Fibroblast of villous mesenchyme (primary cell): ENCODE measurements around the gene TMEM184B. TPM values are rescaled to one million over a fixed set of nuclear protein-coding genes. Genes with fewer than 3 reads are reported as not detected.

Source experiments
- DNase-seq: peaks from one replicate; pipeline ENCODE4 v3.0.0-alpha.2; 2010; ENCODE audit warnings: low read depth
- H3K4me3 ChIP-seq: 2 replicates; pipeline ENCODE4 v1.5.1; 2011; ENCODE audit warnings: low read depth, mild to moderate bottlenecking, low read length
- CTCF ChIP-seq: IDR thresholded peaks from 2 replicates; pipeline ENCODE4 v1.5.1; 2012; ENCODE audit warnings: low read depth, mild to moderate bottlenecking, low read length; ENCODE audit not compliant: insufficient read depth
- total RNA-seq: library from RNA; depleted of rRNA; stranded (reverse); fragments of >200 nt; gene quantifications from 2 replicates; pipeline ENCODE4 v1.2.3, GENCODE V29; 2012

The TMEM184B gene
- total RNA-seq, 1 donor = 44.9 TPM

GRCh38 chr22:38177044-38177443, 95.8 kb downstream of the TMEM184B start:
- no peak for TF ChIP-seq CTCF
- no peak for DNase-seq

DNA sequence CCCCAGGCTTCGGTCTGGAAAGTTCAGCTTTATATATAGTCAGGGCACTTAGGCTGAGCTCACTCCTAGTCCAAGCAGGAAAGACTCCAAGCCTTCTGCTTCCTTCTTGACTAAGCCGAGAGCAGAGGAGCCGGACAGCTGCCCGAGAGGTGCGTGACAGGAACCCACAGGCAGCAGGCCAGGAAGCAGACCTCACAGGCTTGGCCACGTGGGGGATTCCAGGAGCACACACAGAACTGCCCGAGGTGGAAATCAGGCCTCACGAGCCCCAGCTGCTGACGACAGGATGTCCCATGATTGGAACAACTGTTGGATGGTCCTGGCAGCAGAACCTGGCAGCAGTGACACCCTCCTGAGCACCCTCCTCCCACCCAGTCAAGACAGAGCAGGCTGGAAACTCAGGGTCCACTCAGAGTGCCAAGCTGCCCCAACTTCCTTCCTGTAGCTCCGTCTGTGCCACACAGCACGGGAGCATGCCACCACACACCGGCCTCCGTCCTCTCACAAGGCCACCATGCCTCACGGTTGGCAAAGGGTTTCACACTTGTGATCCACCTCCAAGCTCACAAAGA, 96.6 kb downstream of the TMEM184B start:
- H3K4me3 ChIP-seq = no peak overlapping the region
- DNase-seq = peak; percentile 86
- TF ChIP-seq CTCF = no peak

More at GRCh38 chr22:38177044-38177443, 95.8 kb downstream of the TMEM184B start:
- no peak overlapping the region for H3K4me3 ChIP-seq

GRCh38 chr22:38175206-38176118, 97.3 kb downstream of the TMEM184B start:
- TF ChIP-seq CTCF = no peak
- H3K4me3 ChIP-seq = no peak overlapping the region
- no peak for DNase-seq

GRCh38 chr22:38174626-38175025, 98.2 kb downstream of the TMEM184B start:
- DNase-seq = no peak
- no peak overlapping the region for H3K4me3 ChIP-seq
- no peak for TF ChIP-seq CTCF

GRCh38 chr22:38173641-38173906, 99.2 kb downstream of the TMEM184B start:
- DNase-seq = no peak
- TF ChIP-seq CTCF = no peak
- H3K4me3 ChIP-seq = no peak overlapping the region

DNA sequence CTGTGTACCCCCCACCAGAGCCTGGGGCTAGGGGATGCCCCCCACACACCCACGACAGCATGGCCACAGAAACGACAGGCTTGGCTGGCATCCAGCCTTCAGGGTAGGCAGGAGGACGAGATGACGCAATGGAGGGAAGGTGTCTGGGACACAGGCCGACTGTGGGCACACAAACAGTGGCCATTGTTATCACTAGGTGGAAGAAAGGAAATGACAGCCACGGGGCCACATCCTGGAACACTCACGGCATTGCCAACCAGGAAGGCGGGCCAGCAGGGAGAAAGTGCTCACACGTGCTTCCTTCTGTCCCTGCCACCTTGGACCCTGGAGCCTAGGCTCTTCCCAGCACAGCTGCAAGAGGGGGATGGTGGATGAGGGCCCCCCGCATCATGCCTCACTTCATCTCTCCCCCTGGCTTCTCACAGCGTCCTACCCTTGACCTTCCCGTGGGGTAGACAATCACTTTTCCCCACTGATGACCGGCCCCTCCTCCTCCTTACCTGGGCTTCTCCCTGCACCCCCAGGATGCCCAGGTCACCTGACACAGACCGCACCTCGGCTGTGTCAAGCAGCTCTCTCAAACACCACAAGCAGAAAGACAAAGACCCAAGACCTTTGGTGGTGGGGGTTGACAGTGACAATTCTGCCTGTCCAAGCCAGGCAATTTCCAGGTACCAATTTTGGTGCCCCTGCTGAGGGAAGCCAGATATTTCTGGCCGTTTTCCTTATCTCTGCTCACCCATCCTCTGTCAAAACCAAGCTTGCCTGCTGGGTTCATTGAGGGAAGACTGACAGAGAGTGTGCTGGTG, 99.8 kb downstream of the TMEM184B start:
- DNase-seq = no peak
- H3K4me3 ChIP-seq = no peak overlapping the region
- TF ChIP-seq CTCF = no peak
